ENCODE results near the gene ITPK1.

- no peak for TF ChIP-seq POLR2A (IDR thresholded peaks at IDR 0.05; ENCODE audit: low read depth, low read length)
- no peak for TF ChIP-seq POLR2AphosphoS5 (IDR thresholded peaks at IDR 0.05; ENCODE audit: low read depth, low read length)
- TF ChIP-seq TAF1 (IDR thresholded peaks at IDR 0.05; ENCODE audit: borderline replicate concordance, low read depth, low read length), result no peak
Measured at GRCh38 chr14:93079865-93080403, 35.8 kb downstream of the ITPK1 start.

Measured in GM12892 (cell line).